NCI-H128 (cell line): Measurements from ENCODE around the gene PTPRT.

Experiments
- DNase-seq: peaks from one replicate; lab custom pipeline; 2025; ENCODE audit not compliant: unreplicated experiment; lab: John Stamatoyannopoulos, UW

Gene PTPRT

DNA sequence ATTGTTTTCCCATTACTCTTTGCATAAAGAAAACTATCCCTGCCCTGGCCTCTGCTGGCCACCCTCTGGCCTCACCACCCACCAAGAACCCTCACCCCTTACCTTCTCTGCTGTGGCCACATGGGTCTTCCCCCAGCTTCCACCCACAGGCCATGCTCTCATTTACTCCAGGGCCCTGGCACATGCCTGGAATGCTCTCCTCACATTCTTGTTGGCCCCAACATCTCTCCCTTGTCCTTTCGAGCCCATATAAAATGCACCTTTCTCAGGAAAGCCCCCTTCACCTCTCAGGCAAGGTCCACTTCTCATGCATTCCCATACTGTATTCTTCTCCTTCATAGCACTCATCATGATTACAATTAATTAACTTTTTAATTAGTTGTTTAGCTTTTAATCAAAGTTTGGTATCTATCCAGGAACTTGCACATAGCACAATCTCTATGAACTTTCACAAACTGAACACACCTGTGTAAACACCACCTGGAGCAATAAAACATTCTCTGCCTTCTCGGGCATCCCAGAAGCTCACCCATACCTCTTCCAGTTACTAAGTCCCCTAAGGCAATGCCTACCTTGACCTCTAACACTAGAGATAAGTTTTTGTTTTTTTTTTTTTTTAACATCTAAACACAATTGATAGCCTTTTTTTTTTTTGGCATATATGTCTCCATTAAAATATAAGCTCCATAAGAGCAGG lies 617.2 kb downstream of the PTPRT start:
- DNase-seq = no peak

GRCh38 chr20:42567409-42567808 lies 622.3 kb downstream of the PTPRT start:
- DNase-seq = no peak

DNA sequence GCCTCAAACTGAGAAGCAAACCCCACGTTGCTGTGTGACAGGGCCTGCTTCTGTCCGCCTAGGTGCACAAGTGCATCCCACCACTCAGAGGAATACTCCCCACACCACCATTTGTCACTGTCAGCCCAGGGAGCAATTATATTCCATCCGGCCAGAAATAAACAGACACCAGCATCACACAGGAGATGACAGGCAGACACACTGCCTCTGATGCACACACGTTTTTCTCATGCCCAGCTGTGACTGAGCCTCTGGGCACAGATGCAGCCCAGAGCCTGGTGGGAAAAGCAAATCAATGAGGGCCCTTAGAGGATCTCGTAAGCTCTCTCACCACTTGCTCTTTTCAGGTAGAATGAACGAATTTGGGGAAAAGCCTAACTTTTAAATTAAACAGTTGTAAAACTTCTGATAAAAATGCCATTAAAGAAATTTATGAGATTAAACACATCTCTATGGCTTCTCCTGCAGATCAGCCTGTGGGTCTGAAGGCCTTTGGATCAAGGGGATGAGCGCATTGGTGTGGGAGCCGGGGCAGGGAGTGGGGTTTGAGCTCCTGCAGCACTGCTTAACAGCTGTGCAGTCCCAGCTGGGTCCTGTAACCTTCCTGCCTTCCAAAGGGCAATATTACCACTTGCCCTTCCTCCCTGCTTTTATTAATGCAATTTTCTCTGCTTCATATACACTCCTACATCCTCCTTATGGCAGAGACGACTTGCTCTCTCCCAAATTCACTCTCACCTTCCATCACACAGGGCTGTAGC lies 624.3 kb downstream of the PTPRT start:
- no peak for DNase-seq

GRCh38 chr20:42559665-42560064 lies 630.0 kb downstream of the PTPRT start:
- no peak for DNase-seq

DNA sequence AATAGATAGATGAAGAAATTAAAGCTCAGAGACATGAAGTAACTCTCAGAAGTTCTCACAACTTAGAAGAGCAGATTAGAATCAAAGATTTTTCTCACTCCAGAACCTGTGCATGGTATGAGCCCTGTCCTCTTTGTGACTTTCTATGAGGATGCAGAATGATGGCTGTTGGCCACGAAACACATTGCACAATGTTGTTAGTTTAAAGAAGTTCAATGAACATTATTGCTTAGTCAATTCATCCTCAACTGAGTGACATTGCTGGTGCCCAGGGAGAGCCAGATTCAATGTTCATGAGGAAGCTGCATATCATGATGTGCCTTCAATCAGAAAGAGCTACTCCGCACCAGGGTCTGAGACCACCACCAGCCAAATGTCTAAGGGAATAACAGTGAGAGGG lies 633.1 kb downstream of the PTPRT start:
- no peak for DNase-seq

DNA sequence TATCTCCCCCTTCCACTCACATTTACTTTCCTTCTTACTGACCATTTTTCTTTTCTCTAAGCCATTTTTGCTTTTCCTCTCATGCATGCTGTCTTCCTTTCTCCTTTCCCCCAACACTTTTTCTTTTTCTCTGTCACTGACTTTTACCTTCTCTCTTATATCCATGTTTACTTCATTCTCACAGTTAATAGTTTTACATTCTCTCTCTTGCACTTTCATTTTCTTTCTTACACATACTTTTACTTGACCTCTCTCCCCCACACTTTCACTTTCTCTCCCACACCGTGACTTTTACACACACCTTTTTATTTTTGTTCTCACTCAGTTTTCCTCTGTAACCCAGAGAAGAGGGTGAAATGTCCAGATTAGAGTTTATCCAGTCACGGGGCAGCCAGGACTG lies 636.3 kb downstream of the PTPRT start:
- no peak for DNase-seq

- DNase-seq = no peak
Measured at GRCh38 chr20:42549496-42549895, 640.2 kb downstream of the PTPRT start.

DNA sequence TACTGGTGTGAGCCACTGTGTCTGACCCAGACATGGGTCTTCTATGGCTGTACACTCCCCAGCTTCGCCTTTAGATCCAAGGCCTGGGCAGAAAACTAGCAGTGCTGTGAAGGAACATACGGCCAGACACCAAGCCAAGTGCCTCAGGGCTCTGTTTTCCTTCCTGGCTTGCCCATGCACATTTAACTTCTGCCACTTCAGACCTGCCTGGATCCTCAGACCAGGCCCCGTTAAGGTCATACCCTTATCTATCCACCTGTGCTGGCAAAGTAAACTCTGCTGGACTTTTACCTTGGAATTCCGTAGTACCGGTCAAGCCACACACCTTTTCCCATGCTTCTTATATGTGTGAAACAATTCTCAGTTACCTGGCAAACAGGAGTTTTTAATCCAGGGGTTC lies 644.8 kb downstream of the PTPRT start:
- no peak for DNase-seq

- no peak for DNase-seq
Measured at GRCh38 chr20:42532831-42533230, 656.9 kb downstream of the PTPRT start.

DNA sequence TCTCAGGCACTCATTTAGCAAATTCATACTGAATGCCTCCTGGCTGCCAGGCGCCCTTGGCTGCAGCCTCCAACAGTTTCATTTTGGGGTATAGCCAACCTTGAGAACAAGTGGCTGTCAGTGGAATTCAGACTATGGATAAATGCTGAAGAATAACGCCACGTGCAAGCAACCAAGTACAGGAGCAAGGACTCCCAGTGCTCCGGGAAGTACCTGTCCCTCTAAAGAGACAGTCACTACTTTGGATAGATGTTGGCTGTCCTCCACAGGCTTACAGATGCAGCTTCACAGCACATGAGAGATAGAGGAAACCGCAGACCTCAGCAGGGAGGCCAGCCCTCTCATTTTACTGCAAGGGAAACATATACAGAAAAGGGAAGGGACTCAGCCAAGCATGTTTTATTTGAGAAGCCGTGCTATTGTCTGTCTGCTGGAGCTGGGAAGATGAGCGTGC lies 658.2 kb downstream of the PTPRT start:
- DNase-seq = no peak

GRCh38 chr20:42530855-42531448 lies 658.8 kb downstream of the PTPRT start:
- DNase-seq = peak; percentile 3

- no peak for DNase-seq
Measured at GRCh38 chr20:42530191-42530590, 659.5 kb downstream of the PTPRT start.

DNA sequence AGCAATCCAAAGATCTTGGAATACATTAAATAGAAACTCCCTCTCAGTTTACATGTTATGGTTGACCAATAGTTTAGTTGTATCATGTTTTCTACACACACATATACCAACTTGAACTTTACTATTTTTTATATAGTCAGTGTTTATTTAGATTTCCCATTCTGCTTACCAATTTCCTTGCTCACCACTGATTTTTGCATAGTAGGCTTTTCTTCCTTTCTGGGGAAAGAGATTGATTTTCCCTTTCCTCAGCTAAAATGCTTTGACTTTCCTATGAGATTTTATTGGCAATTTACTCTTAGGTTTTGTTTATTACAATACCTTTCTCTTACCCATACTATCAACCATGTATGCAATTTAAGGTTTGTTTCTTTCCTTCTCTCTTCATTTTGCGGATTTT lies 665.6 kb downstream of the PTPRT start:
- no peak for DNase-seq

GRCh38 chr20:42516692-42517091 lies 673.0 kb downstream of the PTPRT start:
- no peak for DNase-seq

GRCh38 chr20:42510686-42511085 lies 679.0 kb downstream of the PTPRT start:
- DNase-seq = no peak

DNA sequence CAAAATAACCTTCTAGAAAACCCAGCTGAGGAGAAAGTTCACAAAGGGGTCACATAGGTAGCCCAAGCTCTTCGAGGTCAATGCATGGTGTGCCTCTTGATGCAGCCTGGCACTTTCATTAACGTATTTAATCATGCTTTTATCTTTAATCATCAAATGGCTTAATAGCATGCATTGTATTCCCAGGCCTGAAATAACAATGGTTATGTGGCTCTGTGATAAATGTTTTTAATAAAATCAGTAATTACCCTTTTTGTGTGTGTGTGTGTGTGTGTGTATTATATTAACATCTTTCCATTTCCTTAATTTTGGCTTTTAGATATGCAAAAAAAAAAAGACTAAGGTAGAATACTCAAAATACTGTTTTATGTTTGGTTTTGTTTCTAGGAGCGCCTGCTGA lies 681.8 kb downstream of the PTPRT start:
- no peak for DNase-seq

GRCh38 chr20:42506397-42506796 lies 683.3 kb downstream of the PTPRT start:
- no peak for DNase-seq

DNA sequence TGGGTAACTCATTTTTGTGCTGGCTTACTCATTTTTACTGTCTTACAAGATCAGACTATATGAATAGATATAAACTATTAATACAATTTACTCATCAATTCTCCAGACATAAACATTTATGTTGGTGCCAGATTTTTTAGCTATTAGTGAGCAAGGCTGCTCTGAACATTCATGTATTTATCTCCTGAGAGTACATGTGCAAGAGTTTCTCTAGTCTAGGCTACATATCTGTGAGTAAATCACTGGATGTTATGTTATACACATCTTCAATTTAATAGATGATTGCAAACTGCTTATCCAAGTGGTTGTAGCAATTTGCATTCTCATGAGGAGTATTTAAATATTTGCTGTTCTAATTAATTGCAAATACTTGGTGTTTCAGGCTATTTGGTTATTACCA lies 687.1 kb downstream of the PTPRT start:
- DNase-seq = no peak

GRCh38 chr20:42496595-42496994 lies 693.1 kb downstream of the PTPRT start:
- DNase-seq = no peak

GRCh38 chr20:42494290-42494689 lies 695.4 kb downstream of the PTPRT start:
- DNase-seq = no peak

DNA sequence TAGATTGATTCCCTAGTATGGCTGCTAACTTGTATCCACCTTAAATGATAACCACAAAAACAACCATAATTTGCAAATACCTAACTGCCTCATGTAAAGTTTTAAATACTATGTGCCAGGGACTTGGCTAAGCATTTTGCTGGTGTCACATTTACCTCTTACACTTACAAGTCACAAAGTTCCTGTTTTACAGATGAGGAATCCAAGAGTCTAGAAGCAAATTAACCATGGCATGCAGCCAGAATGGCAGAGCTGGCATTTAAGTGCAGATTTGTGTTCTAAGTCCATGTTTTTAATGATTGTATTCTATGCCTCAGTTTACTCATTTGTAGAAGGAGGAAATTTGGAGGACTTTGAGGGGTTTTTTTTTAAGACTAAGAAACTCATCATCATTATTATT lies 696.7 kb downstream of the PTPRT start:
- DNase-seq = no peak

DNA sequence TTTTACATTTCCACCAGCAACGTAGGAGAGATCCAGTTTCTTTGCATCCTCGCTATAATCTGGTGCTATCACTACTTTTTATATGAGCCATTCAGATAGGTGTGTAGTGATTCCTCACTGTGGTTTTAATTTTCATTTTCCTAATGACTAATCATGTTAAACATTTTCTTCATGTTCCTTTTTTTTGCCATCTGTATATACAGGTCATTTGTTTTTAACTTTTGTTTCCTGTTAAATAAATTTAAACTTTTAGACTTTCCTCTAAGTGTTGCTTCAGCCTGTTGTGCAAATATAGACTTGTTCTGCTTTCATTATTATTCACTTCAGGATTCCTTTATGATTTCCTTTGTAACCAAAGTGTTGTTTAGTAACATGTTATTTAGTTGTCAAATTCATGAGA lies 697.4 kb downstream of the PTPRT start:
- no peak for DNase-seq
